Gastrocnemius medialis (tissue), 4 donors: Measurements from ENCODE around the gene TSPAN11. TPM values are rescaled to one million over a fixed set of nuclear protein-coding genes. Genes with fewer than 3 reads are reported as not detected.

Experiments used
- ATAC-seq, 2 donors: fragments of 150-250 bp; one replicate each; pipeline ENCODE4 v1.9.1; 2016
- DNase-seq, 2 donors: peaks; one replicate each; pipeline ENCODE4 v3.0.0-alpha.2; 2019
- H3K27ac ChIP-seq, 4 donors: fragments of 200-600 bp; sonication (generic); 1 replicate in 1 of 4; 2 replicates in 3 of 4; pipeline ENCODE4 v1.5.1; 2016 to 2018; ENCODE audit warnings: mild to moderate bottlenecking in 2 of 4, moderate library complexity in 1 of 4
- H3K27me3 ChIP-seq, 3 donors: fragments of 200-600 bp; sonication (generic) in 2 of 3; 1 replicate in 1 of 3; 2 replicates in 2 of 3; pipeline versions ENCODE4 v1.5.1 to v1.6.0; 2016 to 2019; ENCODE audit warnings: mild to moderate bottlenecking in 1 of 3, moderate library complexity in 1 of 3
- H3K36me3 ChIP-seq, 2 donors: fragments of 200-600 bp; sonication (generic) in 1 of 2; one replicate each; pipeline ENCODE4 v1.5.1; 2017 to 2018
- H3K4me1 ChIP-seq, 2 donors: fragments of 200-600 bp; sonication (generic) in 1 of 2; one replicate each; pipeline ENCODE4 v1.5.1; 2016 to 2017; ENCODE audit warnings: mild to moderate bottlenecking in 2 of 2
- H3K4me3 ChIP-seq, 4 donors: fragments of 200-600 bp; sonication (generic) in 3 of 4; 1 replicate in 1 of 4; 2 replicates in 3 of 4; pipeline ENCODE4 v1.5.1; 2016 to 2019; ENCODE audit warnings: mild to moderate bottlenecking in 2 of 4
- H3K9me3 ChIP-seq, 3 donors: fragments of 200-600 bp; sonication (generic) in 2 of 3; 1 replicate in 1 of 3; 2 replicates in 2 of 3; pipeline ENCODE4 v1.5.1; 2016 to 2019
- CTCF ChIP-seq, 5 experiments: fragments of 450-650 bp in 3 of 5; fragments of 200-600 bp in 2 of 5; sonication (generic) in 2 of 5; IDR thresholded peaks in 4 of 5; conservative IDR thresholded peaks in 1 of 5; 1 replicate in 4 of 5; 2 replicates in 1 of 5; pipeline ENCODE4 v1.5.1; 2016 to 2019; ENCODE audit warnings: antibody characterized with exemption in 5 of 5, mild to moderate bottlenecking in 3 of 5, moderate library complexity in 3 of 5
- POLR2A ChIP-seq, 2 donors: fragments of 450-650 bp; IDR thresholded peaks; one replicate each; pipeline ENCODE4 v1.6.1; 2017; ENCODE audit warnings: antibody characterized with exemption in 2 of 2, mild to moderate bottlenecking in 2 of 2, moderate library complexity in 2 of 2
- in situ Hi-C, 4 donors: fragments of 200-750 bp; cut with MboI; loops; one replicate each; pipeline versions ENCODE4 v1.15.0 to v1.8.0; 2017; ENCODE audit warnings: low sequenced_read_pairs in 4 of 4
- intact Hi-C: fragments of 100-400 bp; cut with DNase I; formaldehyde crosslinking; loops from one replicate; pipeline ENCODE4 v1.15.1; 2023; ENCODE audit warnings: low total_unique reads
- total RNA-seq, 4 donors: library from RNA; depleted of rRNA; stranded (reverse); fragments of >200 nt; gene quantifications; one replicate each; pipeline versions ENCODE4 v1.1.0 to v1.2.3, GENCODE V29; 2016

TSPAN11 gene
- total RNA-seq, 4 donors from 2014 or later: 0.05 to 0.16 (median 0.07) TPM; not detected in 1

DNA sequence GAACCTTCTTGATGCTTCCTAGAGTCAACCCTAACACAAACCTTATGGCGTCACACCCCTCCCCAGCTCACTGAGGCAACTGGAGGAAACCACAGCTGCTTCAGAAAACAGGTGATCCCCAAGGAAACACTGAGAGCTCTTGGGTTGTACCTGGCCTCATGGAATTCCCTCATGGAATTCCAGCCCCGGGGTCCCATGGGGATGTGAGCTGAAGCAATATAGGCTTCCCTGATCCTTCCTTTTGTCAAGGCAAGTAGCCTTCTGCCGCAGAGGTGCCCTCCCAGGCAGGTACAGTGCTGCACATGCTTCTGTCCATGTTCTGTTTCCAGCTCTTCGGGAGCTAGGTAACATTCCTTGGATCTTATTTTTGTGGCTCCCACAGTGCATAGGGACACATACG, 47.3 kb downstream of the TSPAN11 start:
- intact Hi-C loops: no loop called here
- Histone ChIP-seq H3K27me3 (peaks cover 0 to 2% (median 0%) of the 10 kb centered on the region in 3 donors), H3K27ac (no peak overlapping the region), H3K4me1 (peaks cover 9 to 16% of the 10 kb centered on the region in 2 donors), H3K36me3 (no peaks in the 10 kb centered on the region), H3K4me3 (no peak overlapping the region), H3K9me3 (no peaks in the 10 kb centered on the region)
- TF ChIP-seq POLR2A (IDR thresholded peaks at IDR 0.05) (no peak), CTCF (IDR thresholded peaks at IDR 0.05 in 4 of 5, conservative IDR thresholded peaks at IDR 0.05 in 1 of 5) (no peak)
- DNase-seq: no peak
- in situ Hi-C loops: no loop called here
- ATAC-seq: no peak

DNA sequence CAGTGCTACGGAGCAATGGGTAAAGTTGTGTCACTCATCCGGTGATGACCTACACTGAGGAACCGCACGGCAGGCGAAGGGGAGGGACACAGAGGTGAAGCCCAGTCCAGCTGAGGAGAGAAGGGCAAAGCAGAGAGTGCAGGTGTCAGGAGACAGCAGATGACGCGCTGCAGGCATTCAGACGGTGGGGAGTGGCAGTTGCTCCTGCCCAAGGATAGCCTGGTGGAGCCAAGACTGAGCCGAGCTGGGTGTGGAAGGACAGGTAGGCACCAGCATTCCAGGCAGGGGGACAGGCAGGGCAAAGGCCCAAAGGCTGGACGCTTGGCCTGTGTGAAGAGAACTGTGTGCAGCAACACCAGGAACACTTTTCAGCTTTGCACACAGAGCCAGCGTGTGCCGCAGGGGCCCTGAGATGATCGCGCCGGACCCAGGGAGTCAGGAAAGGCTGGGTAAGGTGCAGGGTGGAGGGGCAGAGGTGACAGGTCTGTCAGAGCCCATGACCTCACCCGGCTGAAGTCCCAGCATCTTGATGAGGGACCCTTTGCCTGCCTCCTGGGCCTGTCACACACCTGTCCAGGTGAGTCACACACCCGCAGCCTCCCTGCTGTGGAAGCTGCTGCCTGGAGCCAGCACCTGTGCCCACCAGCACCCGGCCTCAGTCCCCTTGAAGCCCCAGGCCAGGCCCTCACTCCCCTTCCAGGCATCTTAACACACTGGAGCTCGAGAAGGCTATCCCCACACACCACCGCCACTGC, 48.4 kb downstream of the TSPAN11 start:
- H3K27ac ChIP-seq: no peak overlapping the region
- H3K9me3 ChIP-seq: no peaks in the 10 kb centered on the region
- TF ChIP-seq POLR2A (IDR thresholded peaks at IDR 0.05) (no peak), CTCF (IDR thresholded peaks at IDR 0.05 in 4 of 5, conservative IDR thresholded peaks at IDR 0.05 in 1 of 5) (no peak)
- DNase-seq (no peak), ATAC-seq (no peak)
- peaks cover 9 to 13% of the 10 kb centered on the region in 2 donors for H3K4me1 ChIP-seq
- no peak overlapping the region for H3K4me3 ChIP-seq
- H3K27me3 ChIP-seq: peaks cover 0 to 2% (median 0%) of the 10 kb centered on the region in 3 donors
- intact Hi-C loops (no loop called here), in situ Hi-C loops (no loop called here)
- H3K36me3 ChIP-seq: no peaks in the 10 kb centered on the region

GRCh38 chr12:30975581-30975980, 49.0 kb downstream of the TSPAN11 start:
- Histone ChIP-seq H3K36me3 (no peaks in the 10 kb centered on the region), H3K4me3 (no peak overlapping the region), H3K27me3 (peaks cover 0 to 2% (median 0%) of the 10 kb centered on the region in 3 donors), H3K9me3 (no peaks in the 10 kb centered on the region), H3K27ac (no peak overlapping the region), H3K4me1 (peaks cover 6 to 7% of the 10 kb centered on the region in 2 donors)
- TF ChIP-seq POLR2A (IDR thresholded peaks at IDR 0.05) (no peak), CTCF (IDR thresholded peaks at IDR 0.05 in 4 of 5, conservative IDR thresholded peaks at IDR 0.05 in 1 of 5) (no peak)
- ATAC-seq: no peak
- in situ Hi-C loops: no loop called here
- intact Hi-C loops: no loop called here
- DNase-seq: no peak

DNA sequence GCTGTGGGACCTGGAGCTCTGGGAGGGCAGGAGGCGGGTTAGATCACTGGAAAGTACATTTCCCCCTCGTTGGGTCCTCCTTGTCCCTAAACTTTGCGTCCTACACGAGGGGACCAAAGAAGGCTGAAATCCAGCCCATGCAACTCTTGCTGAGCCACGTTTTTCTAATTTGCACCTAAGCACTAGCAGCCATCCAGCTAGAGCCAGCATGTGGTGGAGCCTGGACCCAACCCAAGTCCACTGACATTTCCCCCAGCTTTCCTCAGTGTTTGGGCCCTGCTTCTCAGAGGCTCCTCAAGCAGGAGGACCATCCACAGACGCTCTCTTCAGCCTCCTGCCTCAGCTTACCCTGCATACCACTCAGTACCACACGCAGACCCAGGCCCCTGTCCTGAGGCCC, 49.7 kb downstream of the TSPAN11 start:
- Histone ChIP-seq H3K4me3 (no peak overlapping the region), H3K9me3 (no peaks in the 10 kb centered on the region), H3K4me1 (peaks cover under 1 to 1% of the 10 kb centered on the region in 2 donors), H3K36me3 (no peaks in the 10 kb centered on the region), H3K27me3 (peaks cover 0 to 2% (median 0%) of the 10 kb centered on the region in 3 donors), H3K27ac (no peak overlapping the region)
- TF ChIP-seq CTCF (IDR thresholded peaks at IDR 0.05 in 4 of 5, conservative IDR thresholded peaks at IDR 0.05 in 1 of 5): no peak
- no peak for TF ChIP-seq POLR2A (IDR thresholded peaks at IDR 0.05)
- intact Hi-C loops (no loop called here), in situ Hi-C loops (no loop called here)
- DNase-seq: no peak
- ATAC-seq: no peak
